HCT116 (cell line): Measurements from ENCODE around the gene MEIOB.
"Not testable (repeated sequence)": the region's sequence is repeated elsewhere in the genome, so short reads cannot be mapped to it uniquely, and the experiment has no call there.

Source experiments
- ATF3 ChIP-seq: IDR thresholded peaks from 2 replicates; pipeline ENCODE4 v1.6.1; 2012
- CEBPB ChIP-seq: IDR thresholded peaks from 2 replicates; pipeline ENCODE4 v1.6.1; 2012; ENCODE audit warnings: low read depth
- CTCF ChIP-seq, 3 experiments: fragments of 200-600 bp in 1 of 3; sonication (generic) in 1 of 3; IDR thresholded peaks in 2 of 3; conservative IDR thresholded peaks in 1 of 3; 2 replicates each; pipeline ENCODE4 v1.5.1; 2012 to 2017; ENCODE audit warnings: low read depth in 2 of 3, low read length in 2 of 3, antibody characterized with exemption in 1 of 3, borderline replicate concordance in 1 of 3, control low read depth in 1 of 3, mild to moderate bottlenecking in 1 of 3, mixed read lengths in 1 of 3, mixed run types in 1 of 3, moderate library complexity in 1 of 3; ENCODE audit not compliant: insufficient read depth in 1 of 3
- ELF1 ChIP-seq: IDR thresholded peaks from 2 replicates; pipeline ENCODE4 v1.6.1; 2012; ENCODE audit warnings: low read depth, borderline replicate concordance
- EZH2 ChIP-seq: fragments of 200-600 bp; sonication (generic); IDR thresholded peaks from 2 replicates; pipeline ENCODE4 v1.6.1; 2017; ENCODE audit warnings: antibody characterized with exemption, mixed run types
- EZH2phosphoT487 ChIP-seq: fragments of 200-600 bp; IDR thresholded peaks from 2 replicates; pipeline ENCODE4 v1.6.1; 2018; ENCODE audit warnings: antibody characterized with exemption, borderline replicate concordance
- POLR2A ChIP-seq: IDR thresholded peaks from 2 replicates; pipeline ENCODE4 v1.7.0; 2011; ENCODE audit warnings: borderline replicate concordance; ENCODE audit not compliant: insufficient read depth, insufficient read length; ENCODE audit errors: extremely low read depth
- POLR2AphosphoS5 ChIP-seq: IDR thresholded peaks from 2 replicates; pipeline ENCODE4 v1.6.1; 2011; ENCODE audit warnings: mild to moderate bottlenecking, low read depth, low read length, moderate library complexity
- RAD21 ChIP-seq: IDR thresholded peaks from 2 replicates; pipeline ENCODE4 v1.6.1; 2012; ENCODE audit warnings: low read depth, mild to moderate bottlenecking
- REST ChIP-seq: IDR thresholded peaks from 2 replicates; pipeline ENCODE4 v1.6.1; 2012; ENCODE audit warnings: low read depth
- SP1 ChIP-seq: IDR thresholded peaks from 2 replicates; pipeline ENCODE4 v1.6.1; 2012; ENCODE audit warnings: low read depth
- SRF ChIP-seq: IDR thresholded peaks from 2 replicates; pipeline ENCODE4 v1.6.1; 2012; ENCODE audit warnings: low read depth
- ZBTB33 ChIP-seq: IDR thresholded peaks from 2 replicates; pipeline ENCODE4 v1.6.1; 2011; ENCODE audit warnings: mild to moderate bottlenecking, low read length, moderate library complexity; ENCODE audit not compliant: insufficient replicate concordance; ENCODE audit errors: extremely low read depth

GRCh38 chr16:1876066-1876465 lies 4.1 kb upstream of the MEIOB start:
- TF ChIP-seq CEBPB; ZBTB33; CTCF (IDR thresholded peaks at IDR 0.05 in 2 of 3, conservative IDR thresholded peaks at IDR 0.05 in 1 of 3; ENCODE audit: borderline replicate concordance in 1 of 3, insufficient read depth in 1 of 3, low read depth in 2 of 3, low read length in 2 of 3); POLR2A; SRF; EZH2phosphoT487; ATF3; POLR2AphosphoS5; ELF1; RAD21; REST; EZH2; SP1: not testable (repeated sequence)
